ENCODE measurements around the gene RPL26. TPM values are rescaled to one million over a fixed set of nuclear protein-coding genes. Genes with fewer than 3 reads are reported as not detected.

RPL26 gene
- total and polyA plus RNA-seq, 7 donors: 994 to 4,614 (median 1,548) TPM

- peaks cover 0 to 7% (median 2%) of the 10 kb centered on the region in 3 donors for H3K27me3 ChIP-seq (ENCODE audit: insufficient read depth in 3 of 3, low read length in 2 of 3)
- no peaks in the 10 kb centered on the region for H3K4me1 ChIP-seq
- no peak overlapping the region for H3K4me3 ChIP-seq
- ATAC-seq (no peak), DNase-seq (no peak)
- H3K9me3 ChIP-seq: no peaks in the 10 kb centered on the region
- H3K27ac ChIP-seq: no peak overlapping the region
- intact Hi-C loops (cut with DNase I): no loop called here
- no peak for TF ChIP-seq CTCF (IDR thresholded peaks at IDR 0.05)
- no peaks in the 10 kb centered on the region for H3K36me3 ChIP-seq (ENCODE audit: insufficient read depth in 1 of 2, low read depth in 1 of 2)
- WGBS, 3 donors: 71 to 73% (median 73%) methylated on average over 5 of the region's 5 CpGs
Observed at GRCh38 chr17:8338753-8339140, 44.2 kb downstream of the RPL26 start.

DNA sequence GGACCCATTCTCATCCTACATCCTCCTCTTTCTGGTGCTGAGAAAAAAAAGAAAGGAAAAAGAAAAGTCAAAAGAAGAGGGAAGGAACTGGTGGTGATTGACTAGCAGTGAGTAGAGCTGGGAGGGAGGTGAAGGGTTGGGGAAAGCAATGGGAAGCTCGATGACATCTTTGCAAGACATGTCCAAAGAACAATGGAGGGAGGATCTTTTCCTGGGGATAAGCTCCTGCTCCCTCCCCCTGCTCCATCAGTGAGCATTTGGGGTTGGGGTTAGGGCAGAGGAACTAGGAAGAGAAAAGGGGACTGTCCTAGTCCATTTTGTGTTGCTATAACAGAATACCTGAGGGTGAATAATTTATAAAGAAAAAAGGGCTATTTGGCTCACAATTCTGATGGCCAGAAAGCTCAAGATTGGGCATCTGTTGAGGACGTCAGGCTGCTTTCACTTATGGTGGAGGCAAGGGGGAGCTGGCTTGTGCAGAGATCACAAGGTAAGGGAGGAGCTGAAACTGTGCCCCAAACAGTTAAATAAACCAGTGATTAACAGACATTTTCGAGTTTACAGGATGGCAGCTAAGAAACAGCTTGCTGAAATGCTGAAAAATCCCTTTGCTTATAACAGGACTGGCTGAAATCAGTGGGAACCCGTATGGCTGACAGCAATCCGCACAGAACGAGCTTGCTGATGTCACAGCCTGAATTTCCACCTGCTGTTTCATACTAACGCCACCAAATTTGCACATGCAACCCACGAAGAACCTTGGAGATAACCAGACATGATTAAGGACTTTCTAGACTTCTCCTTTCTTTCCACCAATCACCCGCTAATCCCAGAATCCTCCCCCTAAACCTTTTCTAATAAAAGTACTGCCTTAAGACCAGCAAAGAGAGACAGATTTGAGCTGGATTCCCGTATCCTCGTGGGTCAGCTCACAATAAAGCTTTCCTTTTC is 44.9 kb downstream of the RPL26 start:
- intact Hi-C loops (cut with DNase I): no loop called here
- Histone ChIP-seq H3K4me3 (no peak overlapping the region), H3K27me3 (ENCODE audit: insufficient read depth in 3 of 3, low read length in 2 of 3) (peaks cover 0 to 7% (median 2%) of the 10 kb centered on the region in 3 donors), H3K9me3 (no peaks in the 10 kb centered on the region), H3K4me1 (no peaks in the 10 kb centered on the region), H3K36me3 (ENCODE audit: insufficient read depth in 1 of 2, low read depth in 1 of 2) (no peaks in the 10 kb centered on the region), H3K27ac (no peak overlapping the region)
- TF ChIP-seq CTCF (IDR thresholded peaks at IDR 0.05): no peak
- DNase-seq (no peak), ATAC-seq (no peak)
- WGBS, 3 donors: 32 to 39% (median 33%) methylated on average over 11 of the region's 11 CpGs

DNA sequence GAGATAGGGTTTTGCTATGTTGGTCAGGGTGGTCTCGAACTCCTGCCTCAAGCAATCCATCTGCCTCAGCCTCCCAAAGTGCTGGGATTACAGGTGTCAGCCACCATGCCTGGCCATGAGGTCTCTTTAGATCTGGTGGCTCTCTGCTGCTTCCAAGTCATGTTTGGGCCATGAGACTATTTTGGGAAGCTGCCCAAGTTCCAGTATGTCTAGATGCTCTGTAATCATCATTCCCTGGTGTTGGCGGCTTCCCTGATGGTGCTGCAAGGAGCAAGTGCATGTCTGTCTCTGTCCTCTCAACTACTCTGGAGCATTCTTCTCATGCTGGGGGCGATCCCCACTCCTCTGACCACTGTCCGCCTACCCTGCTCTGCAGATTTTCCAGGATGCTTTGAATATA is 49.7 kb downstream of the RPL26 start:
- no peak overlapping the region for H3K4me3 ChIP-seq
- H3K27ac ChIP-seq: no peak overlapping the region
- no peaks in the 10 kb centered on the region for H3K9me3 ChIP-seq
- peak in 1 of 4 donors; percentile 48 for ATAC-seq
- peaks cover 0 to 10% (median 2%) of the 10 kb centered on the region in 3 donors for H3K27me3 ChIP-seq (ENCODE audit: insufficient read depth in 3 of 3, low read length in 2 of 3)
- no peaks in the 10 kb centered on the region for H3K4me1 ChIP-seq
- no peaks in the 10 kb centered on the region for H3K36me3 ChIP-seq (ENCODE audit: insufficient read depth in 1 of 2, low read depth in 1 of 2)
- WGBS, 3 donors: 85 to 89% (median 89%) methylated on average over 4 of the region's 4 CpGs
- DNase-seq: no peak
- intact Hi-C loops (cut with DNase I): no loop called here
- no peak for TF ChIP-seq CTCF (IDR thresholded peaks at IDR 0.05)

- intact Hi-C loops (cut with DNase I): no loop called here
- no peak for DNase-seq
- peak; percentile 69 to 91 (median 76) for ATAC-seq
- H3K27me3 ChIP-seq (ENCODE audit: insufficient read depth in 3 of 3, low read length in 2 of 3): peaks cover 0 to 11% (median 2%) of the 10 kb centered on the region in 3 donors
- WGBS, 3 donors: 20 to 23% (median 20%) methylated on average over 5 of the region's 5 CpGs
- H3K4me1 ChIP-seq: no peaks in the 10 kb centered on the region
- no peak for TF ChIP-seq CTCF (IDR thresholded peaks at IDR 0.05)
- H3K4me3 ChIP-seq: no peak overlapping the region
- no peaks in the 10 kb centered on the region for H3K9me3 ChIP-seq
- no peaks in the 10 kb centered on the region for H3K36me3 ChIP-seq (ENCODE audit: insufficient read depth in 1 of 2, low read depth in 1 of 2)
- no peak overlapping the region for H3K27ac ChIP-seq
Observed at GRCh38 chr17:8332688-8333087, 50.3 kb downstream of the RPL26 start.

All from psoas muscle (tissue), 8 donors.